Stomach (tissue), 9 donors: ENCODE results near the gene VDAC1. TPM values are rescaled to one million over a fixed set of nuclear protein-coding genes. Genes with fewer than 3 reads are reported as not detected.

ENCODE experiments used
- DNase-seq, 2 donors: peaks; one replicate each; pipeline versions ENCODE4 v3.0.0 to v3.0.0-alpha.2; 2013 to 2019
- H3K27ac ChIP-seq, 5 donors: fragments of 200-600 bp in 4 of 5; sonication (generic) in 4 of 5; one replicate each; pipeline ENCODE4 v1.5.1; 2013 to 2019; ENCODE audit warnings: mild to moderate bottlenecking in 1 of 5, moderate library complexity in 1 of 5
- H3K27me3 ChIP-seq, 3 donors: fragments of 200-600 bp; sonication (generic); one replicate each; pipeline ENCODE4 v1.5.1; 2017 to 2019; ENCODE audit warnings: mixed run types in 1 of 3
- H3K36me3 ChIP-seq, 4 donors: fragments of 200-600 bp; sonication (generic); 1 replicate in 3 of 4; 2 replicates in 1 of 4; pipeline ENCODE4 v1.5.1; 2016 to 2019
- H3K4me1 ChIP-seq, 4 donors: fragments of 200-600 bp; sonication (generic); one replicate each; pipeline ENCODE4 v1.5.1; 2016 to 2019
- H3K4me3 ChIP-seq, 4 donors: fragments of 200-600 bp; sonication (generic) in 3 of 4; one replicate each; pipeline ENCODE4 v1.5.1; 2016 to 2019; ENCODE audit warnings: mild to moderate bottlenecking in 1 of 4
- H3K9me3 ChIP-seq, 4 donors: fragments of 200-600 bp; sonication (generic); one replicate each; pipeline ENCODE4 v1.5.1; 2016 to 2019
- EP300 ChIP-seq: sonication (generic); formaldehyde crosslinking; IDR thresholded peaks from one replicate; pipeline ENCODE4 v1.6.1; 2017; ENCODE audit warnings: antibody characterized with exemption
- POLR2A ChIP-seq, 4 donors: fragments of 450-650 bp; IDR thresholded peaks; one replicate each; pipeline ENCODE4 v1.6.1; 2016; ENCODE audit warnings: antibody characterized with exemption in 4 of 4, control low read depth in 2 of 4, mild to moderate bottlenecking in 1 of 4, moderate library complexity in 1 of 4
- POLR2AphosphoS5 ChIP-seq, 3 donors: sonication (generic); formaldehyde crosslinking; IDR thresholded peaks; one replicate each; pipeline ENCODE4 v1.6.1; 2016; ENCODE audit warnings: antibody characterized with exemption in 3 of 3
- WGBS, 5 donors: extraction: QIAGEN DNeasy Blood & Tissue Kit in 3 of 5; methylation state at CpG; one replicate each; pipeline versions ENCODE4 v1.1.5 to v1.1.7; 2013 to 2018; 5-methylcytosine and 5-hydroxymethylcytosine counted together
- intact Hi-C: fragments of 100-400 bp; cut with DNase I; formaldehyde crosslinking; loops from one replicate; pipeline ENCODE4 v1.15.1; 2023; ENCODE audit warnings: low total_unique reads
- polyA plus RNA-seq, 3 donors: library from polyadenylated mRNA; stranded (reverse); fragments of 200-250 nt; gene quantifications; one replicate each; pipeline ENCODE4 v1.2.3, GENCODE V29; 2013
- total RNA-seq, 5 donors: library from RNA; depleted of rRNA; stranded (reverse); fragments of >200 nt; gene quantifications; one replicate each; pipeline versions ENCODE4 v1.1.0 to v1.2.3, GENCODE V29; 2014 to 2016
- TF ChIP-seq, protein P1 (sequence below), 7 experiments: fragments of 450-650 bp in 4 of 7; fragments of 200-600 bp in 3 of 7; sonication (generic) in 3 of 7; IDR thresholded peaks; one replicate each; pipeline ENCODE4 v1.5.1; 2016 to 2019; ENCODE audit warnings: antibody characterized with exemption in 7 of 7, control low read depth in 2 of 7, mild to moderate bottlenecking in 1 of 7
- donor health status: healthy with polysubstance abuse.
- donor health status: Bipolar disorder and iron deficiency.
- donor health status: healthy.

The VDAC1 gene
- total and polyA plus RNA-seq, 8 donors: 55.8 to 307 (median 147) TPM

DNA sequence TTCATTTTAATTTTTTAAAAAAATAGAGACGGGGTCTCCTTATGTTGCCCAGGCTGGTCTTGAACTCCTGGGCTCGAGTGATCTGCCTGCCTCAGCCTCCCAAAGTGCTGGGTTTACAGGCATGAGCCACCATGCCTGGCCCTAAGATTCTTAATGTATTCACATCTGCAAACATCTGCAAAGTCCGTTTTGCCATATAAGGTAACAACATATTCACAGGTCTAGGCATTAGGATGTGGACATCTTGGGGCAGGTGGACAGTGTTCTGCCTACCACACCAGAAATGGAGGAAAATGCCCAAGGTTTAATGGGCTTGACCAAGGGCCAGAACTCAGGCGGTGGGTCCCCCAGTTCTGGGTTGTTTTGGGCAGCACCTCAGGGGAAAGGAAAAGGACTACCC lies 41.6 kb upstream of the VDAC1 start:
- TF ChIP-seq POLR2AphosphoS5 (IDR thresholded peaks at IDR 0.05) (no peak), EP300 (no peak), POLR2A (IDR thresholded peaks at IDR 0.05) (no peak)
- TF ChIP-seq, protein P1, sequence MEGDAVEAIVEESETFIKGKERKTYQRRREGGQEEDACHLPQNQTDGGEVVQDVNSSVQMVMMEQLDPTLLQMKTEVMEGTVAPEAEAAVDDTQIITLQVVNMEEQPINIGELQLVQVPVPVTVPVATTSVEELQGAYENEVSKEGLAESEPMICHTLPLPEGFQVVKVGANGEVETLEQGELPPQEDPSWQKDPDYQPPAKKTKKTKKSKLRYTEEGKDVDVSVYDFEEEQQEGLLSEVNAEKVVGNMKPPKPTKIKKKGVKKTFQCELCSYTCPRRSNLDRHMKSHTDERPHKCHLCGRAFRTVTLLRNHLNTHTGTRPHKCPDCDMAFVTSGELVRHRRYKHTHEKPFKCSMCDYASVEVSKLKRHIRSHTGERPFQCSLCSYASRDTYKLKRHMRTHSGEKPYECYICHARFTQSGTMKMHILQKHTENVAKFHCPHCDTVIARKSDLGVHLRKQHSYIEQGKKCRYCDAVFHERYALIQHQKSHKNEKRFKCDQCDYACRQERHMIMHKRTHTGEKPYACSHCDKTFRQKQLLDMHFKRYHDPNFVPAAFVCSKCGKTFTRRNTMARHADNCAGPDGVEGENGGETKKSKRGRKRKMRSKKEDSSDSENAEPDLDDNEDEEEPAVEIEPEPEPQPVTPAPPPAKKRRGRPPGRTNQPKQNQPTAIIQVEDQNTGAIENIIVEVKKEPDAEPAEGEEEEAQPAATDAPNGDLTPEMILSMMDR (IDR thresholded peaks at IDR 0.05): no peak
- Histone ChIP-seq H3K4me3 (no peak overlapping the region), H3K36me3 (no peaks in the 10 kb centered on the region), H3K27ac (no peak overlapping the region), H3K9me3 (no peaks in the 10 kb centered on the region), H3K27me3 (no peaks in the 10 kb centered on the region), H3K4me1 (no peaks in the 10 kb centered on the region)
- intact Hi-C loops: no loop called here
- DNase-seq: no peak
- WGBS, 5 donors: 85 to 100% (median 88%) methylated on average over 4 of the region's 4 CpGs

DNA sequence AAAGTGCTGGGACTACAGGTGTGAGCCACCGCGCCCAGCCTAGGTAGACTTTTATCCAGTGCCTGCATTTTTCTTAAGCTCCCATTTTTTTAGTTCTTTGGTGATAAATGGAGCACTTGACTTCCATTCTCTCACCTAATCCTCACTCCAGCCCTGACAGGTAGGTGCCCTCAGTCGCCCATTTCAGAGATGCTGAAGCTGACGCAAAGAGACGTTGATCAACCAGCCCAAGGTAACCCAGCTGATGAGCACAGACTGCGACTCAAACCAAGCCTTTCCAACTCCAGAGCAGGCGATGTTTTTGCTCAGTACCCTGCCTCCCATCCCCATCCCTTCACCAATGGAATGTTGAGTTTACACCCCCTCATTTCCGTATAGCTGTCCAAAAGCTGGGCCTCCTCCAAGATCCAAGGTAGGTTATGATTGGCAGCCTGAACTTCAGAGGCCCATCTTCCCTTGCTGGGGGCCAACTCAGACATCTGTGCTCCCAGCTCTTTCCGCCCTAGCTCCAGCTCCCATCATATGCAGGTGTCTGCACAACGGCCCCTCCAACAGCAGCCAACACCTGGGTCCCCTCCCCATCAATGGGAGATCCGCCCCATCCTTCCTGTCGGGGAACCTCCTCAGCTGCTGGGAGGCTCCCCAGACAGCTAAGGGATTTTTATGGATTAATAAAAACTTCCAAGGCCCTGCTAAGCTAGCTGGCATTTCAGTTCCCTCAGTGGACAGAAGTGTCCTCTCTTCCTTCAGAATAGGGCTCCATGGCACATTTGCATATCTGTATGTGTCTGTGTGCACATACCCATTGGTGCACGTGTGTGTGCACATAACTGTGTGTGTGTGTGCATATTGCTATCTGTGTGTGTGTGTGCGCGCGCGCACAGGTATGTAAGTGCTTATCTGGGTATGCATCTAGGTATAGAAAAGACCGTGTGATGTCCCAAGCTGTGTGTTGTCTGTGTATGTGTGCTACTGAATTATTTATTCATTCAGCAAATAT lies 39.3 kb upstream of the VDAC1 start:
- TF ChIP-seq POLR2AphosphoS5 (IDR thresholded peaks at IDR 0.05) (no peak), EP300 (no peak), POLR2A (IDR thresholded peaks at IDR 0.05) (no peak)
- TF ChIP-seq, protein P1 (IDR thresholded peaks at IDR 0.05): no peak
- Histone ChIP-seq H3K4me3 (no peak overlapping the region), H3K9me3 (no peaks in the 10 kb centered on the region), H3K36me3 (no peaks in the 10 kb centered on the region), H3K27ac (no peak overlapping the region), H3K4me1 (peaks cover 0 to 3% (median 0%) of the 10 kb centered on the region in 4 donors), H3K27me3 (no peaks in the 10 kb centered on the region)
- DNase-seq: no peak
- 86 to 89% (median 87%) methylated on average over 18 of the region's 18 CpGs for WGBS, 5 donors
- intact Hi-C loops: loop anchor here (5.0 kb wide), 1 partner anchor 93 kb away; no protein-coding TSS in a partner anchor

DNA sequence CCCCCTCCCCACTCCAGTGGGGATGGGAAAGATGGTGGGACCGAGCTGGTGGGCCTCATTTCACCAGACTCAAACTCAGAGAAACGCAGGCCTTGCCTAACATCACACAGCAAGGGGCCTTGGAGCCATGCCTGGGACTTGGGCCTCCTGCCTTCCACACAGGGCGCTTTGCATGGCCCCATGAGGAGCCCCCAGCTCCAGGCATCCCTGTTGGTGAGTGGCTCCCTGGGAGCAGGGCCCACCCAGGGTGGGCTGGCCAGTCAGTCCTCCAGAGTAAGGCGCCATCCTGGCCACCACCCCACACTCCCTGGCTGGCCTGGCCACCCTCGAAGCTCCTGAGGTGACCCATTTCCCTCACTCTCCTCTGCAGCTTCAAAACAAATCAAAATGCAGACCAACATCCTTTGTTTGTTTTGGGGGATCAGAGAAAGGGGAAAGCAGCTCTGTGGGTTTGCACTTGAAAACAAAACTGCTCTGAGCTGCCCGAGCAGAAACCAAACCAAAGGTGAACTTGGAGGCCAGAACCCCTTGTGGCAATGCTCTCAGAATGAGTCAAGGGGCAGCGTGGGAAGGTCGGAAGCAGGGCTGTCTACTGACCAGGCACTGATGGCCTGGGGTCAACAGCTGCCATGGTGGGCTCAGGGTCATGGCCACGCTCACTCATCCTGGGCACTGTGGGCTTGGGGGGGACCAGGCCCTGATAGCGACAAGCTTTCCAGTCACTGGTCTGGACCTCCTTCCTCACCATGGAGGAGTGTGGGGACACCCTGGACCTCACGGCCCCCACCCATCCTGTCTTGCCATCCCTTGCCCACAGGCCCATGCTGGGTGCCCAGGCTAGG lies 37.0 kb upstream of the VDAC1 start:
- no peaks in the 10 kb centered on the region for H3K9me3 ChIP-seq
- no peak overlapping the region for H3K27ac ChIP-seq
- peaks cover 0 to 3% (median 0%) of the 10 kb centered on the region in 4 donors for H3K4me1 ChIP-seq
- H3K4me3 ChIP-seq: no peak overlapping the region
- intact Hi-C loops: loop anchor here (5.0 kb wide), 1 partner anchor 96 kb away; no protein-coding TSS in a partner anchor
- TF ChIP-seq EP300: no peak
- no peak for TF ChIP-seq POLR2A (IDR thresholded peaks at IDR 0.05)
- no peak for TF ChIP-seq POLR2AphosphoS5 (IDR thresholded peaks at IDR 0.05)
- TF ChIP-seq, protein P1 (IDR thresholded peaks at IDR 0.05): no peak
- H3K36me3 ChIP-seq: no peaks in the 10 kb centered on the region
- DNase-seq: no peak
- H3K27me3 ChIP-seq: no peaks in the 10 kb centered on the region
- 73 to 82% (median 79%) methylated on average over 6 to 11 of the region's 11 CpGs for WGBS, 5 donors

DNA sequence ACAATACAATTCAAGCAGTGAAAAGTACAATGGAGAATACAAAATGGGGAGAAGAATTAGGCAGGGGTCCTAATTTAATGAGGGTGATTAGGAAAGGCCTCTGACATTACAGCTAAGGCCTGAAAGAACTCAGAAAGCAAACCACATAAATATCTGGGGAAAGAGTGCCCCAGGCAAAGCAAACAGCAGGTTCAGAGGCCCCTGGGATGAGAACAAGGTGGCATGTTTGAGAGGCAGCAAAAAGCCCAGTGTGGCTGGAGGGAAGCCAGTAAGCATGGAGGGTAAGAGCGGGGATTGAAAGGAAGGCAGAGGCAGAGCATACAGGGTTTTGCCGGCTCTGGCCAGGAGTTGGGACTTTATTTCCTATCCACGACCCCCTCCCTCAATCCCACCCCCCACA lies 33.4 kb upstream of the VDAC1 start:
- Histone ChIP-seq H3K9me3 (no peaks in the 10 kb centered on the region), H3K27me3 (no peaks in the 10 kb centered on the region), H3K4me3 (no peak overlapping the region), H3K4me1 (peaks cover 0 to 3% (median 0%) of the 10 kb centered on the region in 4 donors), H3K36me3 (no peaks in the 10 kb centered on the region), H3K27ac (no peak overlapping the region)
- TF ChIP-seq POLR2AphosphoS5 (IDR thresholded peaks at IDR 0.05) (no peak), POLR2A (IDR thresholded peaks at IDR 0.05) (no peak), EP300 (no peak)
- TF ChIP-seq, protein P1 (IDR thresholded peaks at IDR 0.05): no peak
- DNase-seq: peak; percentile 47 to 53
- intact Hi-C loops: no loop called here
- 27 to 49% (median 38%) methylated on average over 3 of the region's 3 CpGs for WGBS, 5 donors
